GM18520 (cell line): ENCODE data around the gene GDPD4.

ENCODE experiments used
- ATAC-seq: cut with Tn5 transposase; IDR thresholded peaks from one replicate; pipeline ENCODE4 v1.9.1; 2021; ENCODE audit not compliant: unreplicated experiment

GDPD4 gene

DNA sequence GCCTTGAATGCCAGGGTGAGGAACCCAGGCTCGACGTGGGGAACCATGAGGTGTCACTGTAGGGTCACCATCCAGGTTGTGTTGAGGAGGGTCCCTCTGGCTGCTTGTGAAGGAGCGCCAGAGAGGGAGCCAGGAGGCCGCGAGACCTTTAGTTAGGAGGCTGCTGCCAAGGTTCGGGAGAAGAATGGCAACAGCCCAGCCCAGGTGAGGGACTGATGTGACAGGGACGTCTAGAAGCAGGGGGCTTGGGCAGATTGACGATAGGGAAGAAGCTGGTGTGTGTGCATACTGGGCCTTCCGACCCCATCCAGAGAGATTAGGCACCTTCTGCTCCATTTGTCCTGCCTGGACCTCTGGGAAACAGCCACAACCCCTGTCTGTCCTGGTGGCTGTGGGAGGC, 124.5 kb downstream of the GDPD4 start:
- ATAC-seq: no peak

GRCh38 chr11:77175869-77176539, 125.5 kb downstream of the GDPD4 start:
- no peak for ATAC-seq

DNA sequence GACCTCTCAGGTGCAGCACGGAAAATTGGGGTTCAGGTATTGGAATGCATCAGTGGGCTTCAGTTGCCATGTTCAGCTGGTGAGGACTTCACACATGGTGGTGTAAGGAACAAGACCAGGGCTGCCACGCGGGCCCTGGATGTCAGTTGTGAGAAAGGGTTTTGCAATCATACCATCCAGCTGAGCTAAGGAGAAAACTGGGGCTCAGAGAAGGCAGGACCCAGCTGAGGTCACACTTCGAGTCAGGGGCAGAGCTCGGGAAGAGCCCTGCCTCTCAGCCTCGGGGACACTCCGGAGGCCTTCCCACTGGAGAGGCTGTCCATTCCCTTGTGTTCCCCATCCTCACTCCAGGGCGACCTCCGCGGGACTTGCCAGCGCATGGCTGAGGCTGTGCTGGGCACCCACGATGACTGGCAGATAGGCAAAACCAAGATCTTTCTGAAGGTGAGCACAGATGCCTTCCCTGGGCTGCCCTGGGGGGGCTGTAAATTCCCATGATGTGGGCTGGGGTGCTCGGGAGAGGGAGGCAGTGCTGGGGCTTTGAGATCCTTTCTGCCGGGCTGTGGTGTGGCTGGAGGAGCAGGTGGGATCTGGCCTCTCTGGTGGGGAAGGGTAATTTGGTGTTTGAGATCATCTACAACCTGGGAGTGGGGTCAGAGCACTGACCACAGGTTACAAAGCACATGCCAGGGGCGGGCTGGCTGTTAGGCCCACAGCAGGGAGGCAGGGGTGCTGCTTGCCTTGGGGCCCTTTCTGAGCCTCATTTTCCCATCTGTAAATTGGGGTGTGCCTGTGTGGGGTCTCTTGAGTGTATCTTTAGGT, 126.3 kb downstream of the GDPD4 start:
- no peak for ATAC-seq

GRCh38 chr11:77174559-77174958, 126.9 kb downstream of the GDPD4 start:
- ATAC-seq: no peak

DNA sequence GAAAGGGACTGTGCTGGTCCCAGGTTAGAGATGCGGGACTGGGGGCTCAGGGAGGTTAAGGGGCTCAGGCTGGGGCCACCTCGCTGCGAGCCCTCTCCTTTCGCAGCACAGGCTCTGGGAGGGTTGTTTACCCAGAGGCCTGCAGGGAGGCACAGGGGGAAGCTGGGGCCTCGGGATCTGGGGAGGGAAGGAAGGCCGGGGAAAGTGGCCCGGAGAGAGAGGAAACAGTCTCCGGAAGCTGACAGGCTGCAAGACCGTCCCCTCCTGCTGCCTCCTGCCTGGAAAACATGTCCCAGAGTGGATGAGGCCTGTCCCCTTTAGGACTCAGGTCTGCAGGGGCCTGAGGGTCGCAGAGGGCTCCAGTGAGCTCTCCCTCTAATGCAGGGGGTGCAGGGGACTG, 128.0 kb downstream of the GDPD4 start:
- ATAC-seq: no peak

GRCh38 chr11:77172666-77172982, 128.9 kb downstream of the GDPD4 start:
- no peak for ATAC-seq

DNA sequence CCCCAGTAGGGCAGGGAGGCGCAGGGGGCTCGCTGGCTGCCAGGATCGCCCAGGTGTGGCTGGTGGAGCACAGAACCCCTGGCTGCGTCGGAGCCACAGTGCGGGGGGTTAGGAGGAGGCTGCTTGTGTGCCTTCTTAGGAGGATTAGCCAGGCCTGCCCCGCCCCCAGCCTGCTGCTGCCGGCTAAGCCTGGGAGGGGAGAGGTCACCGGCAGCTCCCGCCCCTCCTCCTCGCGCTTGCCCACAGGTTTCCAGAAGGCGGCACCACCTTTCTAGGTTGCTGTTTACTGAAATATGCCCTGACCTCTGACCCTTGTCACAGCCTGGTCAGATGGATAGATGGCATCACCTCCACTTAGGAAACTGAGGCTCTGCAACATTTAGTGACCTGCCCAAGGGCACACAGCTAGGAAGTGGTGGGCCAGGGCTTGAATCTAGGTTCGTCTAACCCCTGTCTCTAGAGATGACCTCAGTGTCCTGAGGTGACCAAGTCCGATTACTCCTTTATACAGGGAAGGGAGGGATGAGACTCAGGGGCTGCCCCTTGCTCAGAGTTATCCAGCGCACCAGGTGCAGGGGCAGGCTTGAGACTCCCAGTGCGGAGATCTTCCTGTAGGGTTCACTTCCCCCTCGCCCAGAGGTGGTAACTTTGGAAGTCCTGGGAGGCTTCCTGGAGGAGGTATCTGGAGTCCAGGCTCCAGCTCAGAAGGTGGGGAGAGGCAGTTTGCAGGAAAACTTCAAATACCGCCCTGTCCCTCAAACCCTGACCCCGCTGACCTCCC, 129.4 kb downstream of the GDPD4 start:
- no peak for ATAC-seq

DNA sequence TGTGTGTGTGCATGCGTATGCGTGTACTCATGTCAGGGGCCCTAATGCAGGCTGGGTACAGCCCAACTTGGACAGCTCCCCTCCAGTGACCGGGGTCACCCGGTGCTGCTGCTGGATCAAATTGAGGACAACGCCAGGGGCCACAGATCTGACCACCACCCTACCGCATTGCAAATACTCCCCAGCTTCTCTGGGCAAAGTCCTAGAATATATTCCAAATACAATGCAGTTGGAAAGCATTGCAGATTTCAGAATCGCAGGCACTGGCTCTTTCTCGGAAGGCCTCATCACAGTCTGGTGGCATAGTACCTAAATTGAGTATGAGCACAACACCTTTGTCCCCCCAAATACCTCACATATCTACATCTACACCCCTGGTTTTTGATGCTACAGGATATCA, 130.2 kb downstream of the GDPD4 start:
- ATAC-seq: no peak

- ATAC-seq: no peak
Observed at GRCh38 chr11:77170107-77170506, 131.4 kb downstream of the GDPD4 start.

- no peak for ATAC-seq
Observed at GRCh38 chr11:77167791-77168190, 133.7 kb downstream of the GDPD4 start.

DNA sequence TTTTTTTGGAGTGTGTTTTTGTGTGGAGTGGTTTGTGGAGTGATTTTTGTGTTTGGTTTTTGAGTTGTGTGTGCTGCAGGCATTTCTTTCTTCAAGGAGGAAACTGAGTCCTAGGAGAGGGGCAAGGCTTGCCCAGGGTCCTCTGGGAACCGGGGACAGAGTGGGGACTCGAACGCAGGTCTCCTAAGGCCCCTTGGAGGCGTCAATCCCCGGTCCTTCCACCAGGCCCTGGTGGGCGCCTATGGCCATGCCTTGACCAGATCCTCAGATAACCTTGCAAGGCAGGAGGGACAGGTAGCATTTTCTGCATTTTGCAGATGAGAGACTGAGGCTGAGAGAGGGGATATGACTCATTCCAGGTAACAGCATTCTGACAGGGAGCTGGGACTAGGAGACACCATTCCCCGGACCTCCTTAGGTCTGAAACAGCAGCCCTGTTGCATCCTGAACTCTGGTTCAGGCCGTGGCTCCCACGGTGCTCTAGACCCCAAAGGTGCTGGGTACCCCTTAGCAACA, 134.3 kb downstream of the GDPD4 start:
- no peak for ATAC-seq
